Measurements from ENCODE around the gene ARL14EPL.

- TF ChIP-seq SUZ12 (IDR thresholded peaks at IDR 0.05) (no peak), SP1 (IDR thresholded peaks at IDR 0.05) (no peak), ARNT (IDR thresholded peaks at IDR 0.05) (no peak), L3MBTL2 (conservative IDR thresholded peaks at IDR 0.05) (no peak), FOXM1 (IDR thresholded peaks at IDR 0.05; ENCODE audit: borderline replicate concordance) (no peak)
Observed at GRCh38 chr5:115983519-115983918, 48.8 kb upstream of the ARL14EPL start.

All from HEK293T (cell line).